Measurements from ENCODE around the gene MRPL51. TPM values are rescaled to one million over a fixed set of nuclear protein-coding genes. Genes with fewer than 3 reads are reported as not detected.
"Not testable (repeated sequence)": the region's sequence is repeated elsewhere in the genome, so short reads cannot be mapped to it uniquely, and the experiment has no call there.

The MRPL51 gene
- total and polyA plus RNA-seq, 2 of the 8 experiments (the other 6 are each of a cell fraction or from before 2014, with no cell fraction given) = 119 to 331 TPM

- peaks cover 5 to 26% (median 14%) of the 10 kb centered on the region in 4 experiments; a peak in 6 of 8 replicates for H3K36me3 ChIP-seq (ENCODE audit: control insufficient read depth in 2 of 4, insufficient read depth in 4 of 4, low read length in 3 of 4)
- not testable (repeated sequence) for FAIRE-seq; H3K27ac ChIP-seq (ENCODE audit: low read depth, low read length); H2AK5ac ChIP-seq (ENCODE audit: low read depth, low read length); H3K4me3 ChIP-seq (ENCODE audit: extremely low read depth in 1 of 4, insufficient read depth in 2 of 4, low read depth in 3 of 4, low read length in 4 of 4); H3K23ac ChIP-seq (ENCODE audit: insufficient read length); H4K8ac ChIP-seq (ENCODE audit: extremely low read depth, insufficient read depth, low read length); H2BK5ac ChIP-seq (ENCODE audit: low read depth, low read length); H2BK12ac ChIP-seq (ENCODE audit: low read depth, low read length); DNase-seq (ENCODE audit: low read depth in 1 of 2, low spot score in 2 of 2); H3K27me3 ChIP-seq (replicated peaks in 1 of 4; ENCODE audit: control insufficient read depth in 3 of 4, extremely low read depth in 1 of 4, insufficient read depth in 3 of 4, low read length in 3 of 4); H2BK120ac ChIP-seq (replicated peaks; ENCODE audit: low read depth, low read length); H3K4me2 ChIP-seq (ENCODE audit: insufficient read depth in 1 of 2, low read depth in 2 of 2, low read length in 2 of 2); H3K18ac ChIP-seq (ENCODE audit: extremely low read depth, low read length); H3K4me1 ChIP-seq (replicated peaks in 1 of 4; ENCODE audit: control insufficient read depth in 3 of 4, insufficient read depth in 4 of 4, low read length in 3 of 4); H4K91ac ChIP-seq (replicated peaks; ENCODE audit: insufficient read length, low read length); H3K14ac ChIP-seq (ENCODE audit: insufficient read length); H2BK15ac ChIP-seq (ENCODE audit: low read length); H2BK20ac ChIP-seq (ENCODE audit: low read length); H3K4ac ChIP-seq (replicated peaks; ENCODE audit: insufficient read length, low read depth, low read length); H3K79me1 ChIP-seq (ENCODE audit: low read depth, low read length); H3K9me3 ChIP-seq (ENCODE audit: insufficient read depth in 2 of 2, low read depth in 1 of 2, low read length in 1 of 2); H3K56ac ChIP-seq (replicated peaks; ENCODE audit: insufficient read length, low read depth, low read length); H2AFZ ChIP-seq (ENCODE audit: low read length); H4K5ac ChIP-seq (ENCODE audit: insufficient read length, low read depth, low read length); H3K9ac ChIP-seq (replicated peaks in 1 of 4; ENCODE audit: extremely low read depth in 1 of 4, low read depth in 3 of 4, low read length in 3 of 4)
- ChIA-PET CTCF (ENCODE audit: partially characterized antibody) (interaction anchor here (1.1 to 1.5 kb wide), 2 partner anchors 43 to 44 kb away, joined by 4 to 8 read pairs; no protein-coding TSS in a partner anchor), POLR2A (ENCODE audit: partially characterized antibody) (interaction anchor here (3.6 to 6.1 kb wide), 4 partner anchors 10 to 140 kb away, joined by 27 to 84 read pairs (median 60); partner anchors contain the start of genes GAPDH and TAPBPL)
- peaks cover 0 to 10% of the 10 kb centered on the region in 2 experiments for H4K20me1 ChIP-seq (replicated peaks in 1 of 2; ENCODE audit: control insufficient read depth in 1 of 2, insufficient read depth in 2 of 2, low read length in 2 of 2)
- H3K23me2 ChIP-seq (ENCODE audit: low read depth, low read length) = peaks cover 12% of the 10 kb centered on the region
- 91% methylated on average over 9 of the region's 9 CpGs; no CpG with 5 or more reads in 1 of the 2 experiments for WGBS, 2 experiments (ENCODE audit: extremely low coverage in 1 of 2, insufficient coverage in 1 of 2, insufficient read length in 1 of 2, insufficient replicate concordance in 2 of 2, low coverage in 1 of 2, low lambda C conversion rate in 2 of 2, missing lambda C conversion rate in 1 of 2)
- H3K79me2 ChIP-seq (ENCODE audit: control insufficient read depth in 1 of 2, insufficient read depth in 2 of 2, low read length in 2 of 2) = peaks cover 0 to 15% of the 10 kb centered on the region in 2 experiments; a peak in 2 of 4 replicates
These were observed 25.3 kb downstream of the MRPL51 start for GRCh38 chr12:6467571-6468282.

All from H1 (cell line).